ENCODE data around the gene SRC. TPM values are rescaled to one million over a fixed set of nuclear protein-coding genes. Genes with fewer than 3 reads are reported as not detected.

SRC gene
- total and polyA plus RNA-seq, 10 donors: 7.0 to 68.0 (median 31.2) TPM

GRCh38 chr20:37454636-37455385 lies 108.9 kb downstream of the SRC start:
- peaks cover 4 to 59% (median 53%) of the 10 kb centered on the region in 8 donors for H3K9me3 ChIP-seq
- intact Hi-C loops (cut with DNase I; ENCODE audit: low total_unique reads): no loop called here
- no peaks in the 10 kb centered on the region for H3K27me3 ChIP-seq (replicated peaks in 1 of 7)
- H3K36me3 ChIP-seq: no peaks in the 10 kb centered on the region
- TF ChIP-seq POLR2AphosphoS5 (IDR thresholded peaks at IDR 0.05): no peak
- no peak for TF ChIP-seq CTCF (IDR thresholded peaks at IDR 0.05 in 8 of 11, conservative IDR thresholded peaks at IDR 0.05 in 3 of 11)
- TF ChIP-seq POLR2A (IDR thresholded peaks at IDR 0.05): no peak
- DNase-seq: no peak
- H3K4me3 ChIP-seq: no peak overlapping the region
- H3K27ac ChIP-seq: no peak overlapping the region
- H3K4me1 ChIP-seq: no peaks in the 10 kb centered on the region

Other genes starting within 250 kb of the SRC start
- gene RPN2, start 166.8 kb upstream of the SRC start, total RNA-seq: 100 to 1,000 TPM; 118 to 161 (median 131) TPM
- 10 to 100 TPM; 45.7 to 56.1 (median 53.4) TPM for gene RPN2, start 166.8 kb upstream of the SRC start, polyA plus RNA-seq
- 1 to 10 TPM in 6 of 7 donors, under 1 TPM in 1; 0.97 to 4.0 (median 3.3) TPM for gene MROH8, start 166.6 kb upstream of the SRC start, total RNA-seq
- 1 to 10 TPM; 1.0 to 3.4 (median 2.3) TPM for gene MROH8, start 166.6 kb upstream of the SRC start, polyA plus RNA-seq
- gene GHRH, start 84.3 kb upstream of the SRC start, total RNA-seq: not detected
- not detected for gene GHRH, start 84.3 kb upstream of the SRC start, polyA plus RNA-seq
- 10 to 100 TPM; 10.7 to 24.7 (median 18.1) TPM for gene MANBAL, start 56.5 kb upstream of the SRC start, total RNA-seq
- gene MANBAL, start 56.5 kb upstream of the SRC start, polyA plus RNA-seq: 10 to 100 TPM; 30.2 to 33.0 (median 32.3) TPM
- gene NNAT, start 175.1 kb downstream of the SRC start, total RNA-seq: under 1 TPM in 2 of 7 donors, not detected in 5; 0.20 to 0.29 TPM
- under 1 TPM; 0.24 to 0.35 (median 0.29) TPM for gene NNAT, start 175.1 kb downstream of the SRC start, polyA plus RNA-seq
- 10 to 100 TPM; 62.5 to 94.7 (median 69.5) TPM for gene BLCAP, start 181.7 kb downstream of the SRC start, total RNA-seq
- 10 to 100 TPM; 56.8 to 70.9 (median 59.0) TPM for gene BLCAP, start 181.7 kb downstream of the SRC start, polyA plus RNA-seq